BLaER1 (cell line): ENCODE measurements around the gene SYNE4.
"Not testable (repeated sequence)": the region's sequence is repeated elsewhere in the genome, so short reads cannot be mapped to it uniquely, and the experiment has no call there.

ENCODE experiments used
- H3K27ac ChIP-seq: shearing (Covaris generic); formaldehyde crosslinking; 2 replicates; pipeline ENCODE4 v1.8.1; 2022
- H3K27me3 ChIP-seq: shearing (Covaris generic); formaldehyde crosslinking; 2 replicates; pipeline ENCODE4 v1.8.1; 2022
- H3K36me3 ChIP-seq: shearing (Covaris generic); formaldehyde crosslinking; 2 replicates; pipeline ENCODE4 v1.8.1; 2022
- H3K4me1 ChIP-seq: shearing (Covaris generic); formaldehyde crosslinking; 2 replicates; pipeline ENCODE4 v1.8.1; 2022
- H3K4me2 ChIP-seq: shearing (Covaris generic); formaldehyde crosslinking; 2 replicates; pipeline ENCODE4 v1.8.1; 2022
- H3K4me3 ChIP-seq: shearing (Covaris generic); formaldehyde crosslinking; 2 replicates; pipeline ENCODE4 v1.8.1; 2022
- H3K9ac ChIP-seq: shearing (Covaris generic); formaldehyde crosslinking; 2 replicates; pipeline ENCODE4 v1.8.1; 2022
- H3K9me3 ChIP-seq: shearing (Covaris generic); formaldehyde crosslinking; 2 replicates; pipeline ENCODE4 v1.8.1; 2022
- H4K20me1 ChIP-seq: shearing (Covaris generic); formaldehyde crosslinking; 2 replicates; pipeline ENCODE4 v1.8.1; 2022
- Cebpa-rat ChIP-seq: shearing (Covaris generic); IDR thresholded peaks from 2 replicates; pipeline ENCODE4 v1.8.1; 2022

SYNE4 gene

DNA sequence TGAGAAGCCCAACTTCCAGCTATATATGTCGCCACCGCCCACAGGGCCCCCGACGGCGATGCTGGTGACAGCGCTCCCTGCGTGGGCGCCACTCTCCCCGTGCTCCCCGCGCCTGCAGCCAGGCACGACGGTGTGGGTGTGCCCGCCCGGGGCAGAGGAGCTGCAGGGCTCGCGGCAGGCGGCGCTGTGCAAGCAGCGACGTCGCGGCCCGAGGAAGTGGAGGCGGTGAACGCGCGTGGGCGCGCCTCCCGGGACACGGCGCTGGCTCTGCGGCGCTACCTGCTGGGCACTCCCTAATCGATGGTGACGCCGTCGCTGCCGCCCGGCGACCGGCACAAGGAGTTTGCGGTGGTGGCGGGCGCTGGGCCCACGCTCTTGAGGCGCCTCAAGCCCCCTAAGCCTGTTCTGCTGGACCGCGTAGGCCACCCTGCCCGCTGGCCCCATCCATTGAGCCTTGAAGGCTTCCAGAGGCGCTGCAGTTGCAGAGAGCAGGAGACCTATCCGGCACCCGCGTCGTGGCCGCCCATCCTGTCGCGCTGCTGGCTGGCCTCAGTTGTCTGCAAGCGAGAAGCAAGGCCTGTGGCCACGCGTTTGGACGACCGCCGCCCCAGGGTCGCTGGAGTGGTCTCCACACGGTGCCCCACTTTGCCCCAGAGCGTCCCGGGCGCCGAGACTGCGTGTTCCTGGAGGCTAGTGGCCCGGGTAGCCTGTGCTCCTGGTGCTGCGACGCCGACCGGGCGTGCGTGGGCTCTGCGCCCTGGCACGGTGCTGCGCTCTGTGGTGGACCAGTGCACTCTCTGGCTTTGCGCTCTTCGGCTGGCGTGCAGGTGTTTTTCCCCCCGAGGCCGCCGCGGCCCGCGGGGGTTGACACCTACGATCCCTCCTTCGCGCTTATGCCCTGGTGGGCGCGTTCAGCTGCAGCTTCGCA, 49.3 kb downstream of the SYNE4 start:
- Histone ChIP-seq H3K4me3 (no peak overlapping the region), H3K4me2 (no peak overlapping the region), H3K4me1 (peaks cover 2% of the 10 kb centered on the region)

GRCh38 chr19:35958660-35959039, 50.0 kb downstream of the SYNE4 start:
- no peak overlapping the region for H3K9ac ChIP-seq
- no peaks in the 10 kb centered on the region for H3K27me3 ChIP-seq
- H4K20me1 ChIP-seq = no peaks in the 10 kb centered on the region
- H3K9me3 ChIP-seq = peaks cover 7% of the 10 kb centered on the region
- no peak for TF ChIP-seq Cebpa-rat
- no peak overlapping the region for H3K4me2 ChIP-seq
- H3K27ac ChIP-seq = no peak overlapping the region
- H3K36me3 ChIP-seq = no peaks in the 10 kb centered on the region
- peaks cover 8% of the 10 kb centered on the region for H3K4me1 ChIP-seq
- no peak overlapping the region for H3K4me3 ChIP-seq

More for the DNA sequence above, 49.3 kb downstream of the SYNE4 start:
- no peaks in the 10 kb centered on the region for H3K36me3 ChIP-seq
- peaks cover 7% of the 10 kb centered on the region for H3K9me3 ChIP-seq
- no peak overlapping the region for H3K9ac ChIP-seq
- no peak overlapping the region for H3K27ac ChIP-seq
- TF ChIP-seq Cebpa-rat = no peak
- no peaks in the 10 kb centered on the region for H3K27me3 ChIP-seq
- H4K20me1 ChIP-seq = no peaks in the 10 kb centered on the region

- not testable (repeated sequence) for H3K27ac ChIP-seq, H3K4me3 ChIP-seq, H3K4me2 ChIP-seq, H3K9me3 ChIP-seq, H4K20me1 ChIP-seq, H3K9ac ChIP-seq, H3K27me3 ChIP-seq, H3K36me3 ChIP-seq
- H3K4me1 ChIP-seq = peaks cover 21% of the 10 kb centered on the region
Observed at GRCh38 chr19:35957411-35957810, 51.2 kb downstream of the SYNE4 start.

DNA sequence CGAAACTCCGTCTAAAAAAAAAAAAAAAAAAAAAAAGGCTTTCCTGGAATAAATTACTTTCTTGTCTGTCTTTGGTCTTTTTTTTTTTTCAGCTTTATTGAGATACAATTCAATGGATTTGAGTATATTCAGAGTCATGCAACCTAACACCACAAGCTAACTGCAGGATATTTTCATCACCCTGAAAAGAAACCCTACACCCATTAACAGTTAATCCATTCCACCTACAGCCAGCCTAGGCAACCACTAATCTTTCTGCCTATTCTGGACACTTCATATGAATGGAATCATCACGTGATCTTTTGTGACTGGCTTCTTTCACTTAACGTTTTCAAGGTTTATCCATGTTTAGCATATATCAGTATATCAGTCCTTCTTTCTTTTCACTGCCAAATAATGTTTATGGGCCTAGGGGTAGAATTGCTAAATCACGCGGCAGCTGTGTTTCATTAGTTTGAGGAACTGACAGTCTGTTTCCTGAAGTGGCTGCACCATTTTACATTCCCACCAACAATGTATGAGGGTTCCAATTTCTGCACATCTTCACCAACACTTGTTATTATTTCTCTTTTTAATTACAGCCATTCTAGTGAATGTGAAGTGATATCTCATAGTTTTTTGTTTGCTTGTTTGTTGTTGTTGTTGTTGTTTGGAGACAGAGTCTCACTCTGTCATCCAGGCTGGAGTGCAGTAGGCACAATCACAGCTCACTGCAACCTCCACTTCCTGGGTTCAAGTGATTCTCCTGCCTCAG, 52.6 kb downstream of the SYNE4 start:
- Histone ChIP-seq H3K4me1 (peaks cover 25% of the 10 kb centered on the region), H4K20me1 (no peaks in the 10 kb centered on the region), H3K4me2 (no peak overlapping the region), H3K36me3 (no peaks in the 10 kb centered on the region), H3K9me3 (peaks cover 7% of the 10 kb centered on the region), H3K9ac (no peak overlapping the region), H3K27ac (no peak overlapping the region), H3K4me3 (no peak overlapping the region), H3K27me3 (no peaks in the 10 kb centered on the region)
- TF ChIP-seq Cebpa-rat = no peak
